Measurements from ENCODE around the gene GAS2L2. TPM values are rescaled to one million over a fixed set of nuclear protein-coding genes. Genes with fewer than 3 reads are reported as not detected.

GAS2L2 gene
- polyA plus RNA-seq (ENCODE audit: insufficient read length) = not detected

DNA sequence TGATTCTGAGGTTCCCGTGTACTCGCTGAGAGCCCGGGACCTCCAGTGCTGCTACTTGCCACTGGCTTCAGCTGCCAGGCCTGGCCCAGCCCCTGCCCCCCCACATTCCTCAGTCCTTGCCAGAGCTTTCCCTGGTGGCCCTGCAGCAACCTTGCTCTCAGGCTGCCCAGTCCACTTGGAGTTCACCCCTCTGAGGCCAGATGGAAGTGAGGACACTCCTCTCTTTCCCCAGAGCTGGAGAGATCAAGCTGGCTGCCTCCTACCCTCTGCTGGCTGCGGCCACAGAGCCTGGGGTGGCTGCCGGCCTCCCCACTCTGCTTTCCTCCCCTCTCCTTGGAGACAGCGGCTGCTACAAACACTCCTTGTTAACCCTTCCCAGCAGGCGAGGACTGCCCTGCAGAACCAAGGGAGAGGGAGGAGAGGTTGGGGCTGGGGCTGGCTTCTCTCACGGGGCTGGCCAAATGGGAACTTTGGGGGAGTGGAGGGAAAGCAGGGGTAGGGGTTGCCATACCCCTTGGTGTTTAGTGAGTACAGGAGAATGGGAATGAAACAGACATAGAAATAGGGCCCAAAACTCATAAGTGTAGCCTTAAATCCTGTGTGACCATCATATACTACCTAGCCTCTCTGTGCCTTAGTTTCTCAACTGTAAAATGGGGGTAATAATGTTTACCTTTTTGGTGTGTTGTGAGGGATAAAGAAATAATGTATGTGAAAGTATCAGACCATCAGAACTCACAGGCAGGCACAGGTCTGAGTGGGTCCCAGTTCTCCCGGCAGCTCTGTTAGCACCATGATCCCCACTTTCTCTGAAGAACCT lies at the start of gene GAS2L2:
Gene GAS2L2 (minus strand): TSS at position 295 of the 820 bp plus-strand sequence. CDS start 389 bp downstream, outside the sequence.
- no peak for DNase-seq (ENCODE audit: low read depth)

DNA sequence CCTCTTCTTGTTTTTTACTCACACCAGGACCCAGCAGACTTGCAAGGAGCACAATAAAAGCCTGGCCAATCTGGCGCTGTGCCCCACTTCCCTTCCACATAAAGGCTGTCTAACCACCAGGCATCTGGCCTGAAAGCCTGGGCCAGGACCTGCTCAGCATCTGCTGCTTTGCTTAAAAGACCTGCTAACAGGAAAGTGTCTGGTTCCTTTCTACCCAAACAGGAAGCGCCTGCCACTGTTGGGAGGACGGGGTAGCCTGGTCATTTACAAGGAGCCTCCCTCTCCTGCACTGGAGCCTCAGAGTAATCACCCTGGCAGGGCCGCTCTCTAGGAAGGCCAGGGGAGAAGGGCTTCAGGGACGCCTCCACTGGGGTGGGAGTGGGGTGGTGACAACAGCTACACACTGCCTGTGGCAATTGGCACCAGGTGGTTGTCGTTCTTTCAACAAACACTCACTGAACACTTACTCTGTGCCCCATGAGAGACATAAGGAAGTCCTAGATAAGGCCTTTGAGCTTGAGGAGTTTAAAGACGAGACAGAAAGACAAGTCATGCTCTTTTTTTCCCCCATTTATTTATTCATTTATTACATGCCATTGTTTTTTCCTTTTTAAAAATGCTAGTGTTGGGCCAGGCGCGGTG lies 48.7 kb upstream of the GAS2L2 start:
- no peak for DNase-seq (ENCODE audit: low read depth)

GRCh38 chr17:35799942-35800341 lies 46.9 kb upstream of the GAS2L2 start:
- no peak for DNase-seq (ENCODE audit: low read depth)

DNA sequence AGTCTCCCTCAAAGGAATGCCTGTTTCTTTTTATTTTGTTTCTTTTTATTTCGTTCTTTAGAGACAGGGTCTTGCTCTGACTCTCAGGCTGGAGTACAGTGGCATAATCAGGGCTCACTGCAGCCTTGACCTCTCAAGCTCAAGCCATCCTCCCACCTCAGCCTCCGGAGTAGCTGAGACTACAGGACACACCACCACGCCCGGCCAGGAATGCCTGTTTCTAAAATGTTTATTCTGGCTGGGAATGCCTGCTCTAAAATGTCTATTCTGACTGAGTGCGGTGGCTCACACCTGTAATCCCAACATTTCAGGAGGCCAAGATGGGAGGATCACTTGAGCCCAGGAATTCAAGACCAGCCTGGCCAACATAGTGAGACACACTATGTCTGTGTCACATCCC lies 44.9 kb upstream of the GAS2L2 start:
- no peak for DNase-seq (ENCODE audit: low read depth)

DNA sequence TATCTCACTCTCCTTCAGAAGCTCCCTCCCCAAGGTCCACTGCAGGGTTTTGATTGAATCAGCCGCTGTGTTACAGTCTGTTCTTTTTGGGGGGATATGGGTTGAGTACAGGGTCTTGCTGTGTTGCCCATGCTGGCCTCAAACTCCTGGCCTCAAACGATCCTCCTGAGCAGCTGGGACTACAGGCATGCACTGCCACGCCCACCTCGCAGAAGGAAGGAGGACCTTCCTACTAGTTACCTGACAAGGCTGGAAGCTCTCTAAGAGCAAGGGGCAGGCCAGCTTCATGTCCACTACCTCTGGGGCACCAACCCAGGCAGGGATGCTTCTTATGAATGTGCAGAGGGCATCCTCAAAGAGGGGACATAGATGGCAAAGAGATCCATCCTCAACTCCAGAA lies 44.3 kb upstream of the GAS2L2 start:
- DNase-seq (ENCODE audit: low read depth) = no peak

DNA sequence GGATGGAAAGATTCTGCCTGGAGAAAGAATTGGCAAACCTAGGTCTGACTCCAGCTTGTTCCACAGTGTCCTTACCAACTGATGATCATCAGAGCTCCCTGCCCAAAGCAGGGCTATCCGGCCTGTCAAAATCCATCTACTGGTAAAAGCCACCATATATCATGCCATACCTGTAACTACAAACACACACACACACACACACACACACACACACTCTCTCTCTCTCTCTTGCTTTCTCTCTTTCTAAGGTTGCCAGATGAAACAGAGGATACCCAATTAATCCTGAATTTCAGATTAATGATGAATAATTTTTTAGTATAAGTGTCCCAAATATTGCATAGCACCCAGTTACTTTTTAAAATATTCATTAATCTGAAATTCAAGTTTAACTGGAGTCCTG lies 43.9 kb upstream of the GAS2L2 start:
- no peak for DNase-seq (ENCODE audit: low read depth)

- no peak for DNase-seq (ENCODE audit: low read depth)
Measured at GRCh38 chr17:35795871-35796265, 42.8 kb upstream of the GAS2L2 start.

GRCh38 chr17:35795007-35795870 lies 42.2 kb upstream of the GAS2L2 start, which contains the start of gene MMP28:
TSS of gene MMP28 (minus strand) at chr17:35795641. CDS start at chr17:35795377, 264 bp downstream.
- no peak for DNase-seq (ENCODE audit: low read depth)

DNA sequence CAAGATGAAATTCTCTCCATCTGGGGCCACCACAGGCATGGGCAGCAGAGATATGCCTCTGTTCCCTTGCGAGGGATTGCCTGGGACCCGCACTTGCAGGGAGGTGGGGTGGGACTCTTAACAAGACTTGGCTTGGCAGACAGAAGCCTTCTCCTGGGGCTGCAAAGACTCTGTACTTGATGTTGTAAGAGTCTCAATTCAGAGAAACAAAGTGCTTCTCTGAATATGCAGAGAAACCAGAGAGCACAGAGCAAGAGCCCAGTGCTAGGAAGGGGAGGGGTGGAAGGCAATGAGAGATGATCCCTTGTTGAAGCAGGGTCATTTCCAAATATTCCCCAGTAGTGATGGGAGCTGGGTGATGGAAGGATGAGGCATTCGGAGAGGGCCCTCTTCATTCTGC lies 40.2 kb upstream of the GAS2L2 start:
- DNase-seq (ENCODE audit: low read depth) = no peak

GRCh38 chr17:35791681-35792350 lies 38.8 kb upstream of the GAS2L2 start:
- no peak for DNase-seq (ENCODE audit: low read depth)

DNA sequence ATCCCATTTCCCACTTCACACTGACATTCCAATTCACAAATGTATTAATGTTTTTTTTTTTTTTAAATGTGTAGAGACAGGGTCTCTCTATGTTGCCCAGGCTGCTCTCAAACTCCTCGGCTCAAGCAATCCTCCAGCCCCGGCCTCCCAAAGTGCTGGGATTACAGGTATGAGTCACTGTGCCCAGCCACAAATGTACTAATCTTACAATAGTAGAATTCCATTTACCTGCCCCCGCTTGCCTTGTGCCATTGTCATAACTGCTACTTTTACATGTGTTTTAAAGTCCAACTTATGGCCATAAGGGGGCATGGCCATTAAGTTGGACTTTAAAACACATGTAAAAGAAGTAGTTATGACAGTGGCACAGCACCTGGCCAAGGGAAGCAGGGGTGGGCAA lies 37.8 kb upstream of the GAS2L2 start:
- DNase-seq (ENCODE audit: low read depth) = no peak

- no peak for DNase-seq (ENCODE audit: low read depth)
Measured at GRCh38 chr17:35788477-35789368, 35.7 kb upstream of the GAS2L2 start.

DNA sequence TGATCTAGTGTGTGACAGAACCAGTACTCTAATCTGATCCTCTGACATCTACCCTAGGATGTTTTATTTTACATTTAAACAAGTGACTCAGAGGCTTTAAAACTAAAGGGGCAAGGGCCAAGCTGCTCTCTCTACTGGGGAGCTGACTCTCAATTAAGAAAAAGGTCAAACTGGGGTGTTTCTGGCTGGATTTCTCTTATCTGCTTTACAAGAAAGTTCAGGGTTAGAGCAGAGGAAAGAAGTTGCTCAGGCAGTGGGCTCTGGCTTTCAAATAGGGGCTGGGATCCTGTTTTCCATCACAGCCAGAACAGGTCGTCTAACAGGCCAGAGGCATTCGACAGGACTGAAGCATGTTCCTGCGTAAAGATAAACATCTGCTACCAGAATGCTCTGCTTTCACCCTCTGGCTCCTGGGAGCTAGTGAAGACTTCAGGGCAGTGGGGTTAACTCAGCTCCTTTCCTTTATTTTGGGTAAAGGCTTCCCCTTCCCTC lies 33.9 kb upstream of the GAS2L2 start:
- no peak for DNase-seq (ENCODE audit: low read depth)

- DNase-seq (ENCODE audit: low read depth) = no peak
Measured at GRCh38 chr17:35784895-35785294, 31.9 kb upstream of the GAS2L2 start.

GRCh38 chr17:35780950-35781349 lies 27.9 kb upstream of the GAS2L2 start:
- DNase-seq (ENCODE audit: low read depth) = no peak

DNA sequence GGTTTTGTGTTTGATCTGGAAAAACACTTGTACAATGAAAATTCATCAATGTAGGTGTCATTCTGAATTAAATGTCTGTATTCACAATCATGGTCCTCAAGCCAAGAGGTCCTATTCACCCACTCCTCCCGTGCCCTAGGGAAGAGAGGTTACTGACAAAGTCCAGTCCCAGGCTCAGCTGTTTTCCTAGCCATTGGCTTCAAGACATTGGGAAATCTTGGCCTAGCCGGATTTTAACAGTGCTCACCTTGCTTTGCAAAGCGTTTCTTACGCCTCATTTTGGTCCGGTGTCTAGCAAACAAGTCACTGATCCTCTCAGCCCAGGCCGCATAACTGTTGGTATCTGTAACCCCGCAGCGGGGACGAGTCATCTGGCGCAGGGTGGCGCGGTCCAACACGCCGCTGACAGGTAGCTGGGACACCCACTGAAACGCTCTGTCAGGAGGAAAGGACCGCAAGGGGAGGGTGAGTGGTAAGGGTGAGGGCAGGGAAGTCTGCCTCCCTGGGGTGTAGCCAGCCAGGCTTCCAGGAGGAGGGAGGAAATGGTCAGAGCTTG lies 25.7 kb upstream of the GAS2L2 start:
- DNase-seq (ENCODE audit: low read depth) = no peak

GRCh38 chr17:35775583-35775982 lies 22.5 kb upstream of the GAS2L2 start:
- no peak for DNase-seq (ENCODE audit: low read depth)

- no peak for DNase-seq (ENCODE audit: low read depth)
Measured at GRCh38 chr17:35775039-35775438, 22.0 kb upstream of the GAS2L2 start.

DNA sequence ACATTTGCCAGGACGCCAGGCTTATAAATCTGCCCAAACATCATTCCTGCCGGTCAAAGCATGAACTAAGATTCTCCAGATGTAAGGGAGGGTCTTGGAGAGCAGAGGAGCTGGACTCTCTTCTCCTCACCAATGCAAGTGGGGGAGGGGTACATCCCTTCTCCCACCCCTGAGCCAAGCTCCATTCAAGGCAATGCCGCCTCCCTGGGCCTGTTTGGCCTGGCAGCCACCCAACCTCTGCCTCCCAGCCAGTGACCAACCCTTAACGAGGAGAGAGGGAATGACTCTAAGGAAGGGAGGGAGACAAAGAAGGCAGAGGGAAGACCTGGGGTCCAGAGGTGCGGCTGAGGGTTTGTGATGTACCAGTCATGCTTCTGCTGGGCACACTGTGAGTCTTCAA lies 21.5 kb upstream of the GAS2L2 start:
- no peak for DNase-seq (ENCODE audit: low read depth)

All from forelimb muscle (tissue), 1 donor.